Fibroblast of mammary gland (primary cell): Measurements from ENCODE around the gene THBS2.
"Not testable (repeated sequence)": the region's sequence is repeated elsewhere in the genome, so short reads cannot be mapped to it uniquely, and the experiment has no call there.

ENCODE experiments used
- DNase-seq: peaks from one replicate; pipeline ENCODE4 v3.0.0-alpha.2; 2010; ENCODE audit warnings: low read depth
- H3K4me3 ChIP-seq: 2 replicates; pipeline ENCODE4 v1.5.1; 2011; ENCODE audit warnings: low read depth, mild to moderate bottlenecking, low read length, moderate library complexity; ENCODE audit not compliant: control insufficient read depth
- TF ChIP-seq, protein P1 (sequence below): conservative IDR thresholded peaks from 2 replicates; pipeline ENCODE4 v1.5.1; 2011; ENCODE audit warnings: low read depth, low read length, inconsistent platforms; ENCODE audit not compliant: control insufficient read depth, insufficient read depth

THBS2 gene

DNA sequence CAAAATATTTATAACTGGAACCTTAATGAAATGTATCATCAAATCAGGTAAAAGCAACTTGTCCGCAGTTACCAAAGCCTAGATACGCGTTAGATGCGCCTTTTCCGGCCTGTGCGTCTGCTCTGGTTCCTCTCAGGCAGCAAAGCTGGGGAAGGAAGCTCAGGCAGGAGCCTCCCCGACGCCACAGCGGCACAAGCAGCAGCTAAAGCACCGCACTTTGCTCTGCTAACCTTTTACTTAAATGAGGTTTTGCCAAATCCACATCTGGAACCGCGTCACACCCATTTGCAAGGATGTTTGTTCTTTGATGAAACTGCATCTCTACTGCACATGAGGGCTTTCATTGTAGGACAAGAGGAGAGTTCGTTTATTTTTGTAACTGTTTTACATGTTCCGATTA is 36.8 kb downstream of the THBS2 start:
- H3K4me3 ChIP-seq, result no peak overlapping the region
- TF ChIP-seq, protein P1, sequence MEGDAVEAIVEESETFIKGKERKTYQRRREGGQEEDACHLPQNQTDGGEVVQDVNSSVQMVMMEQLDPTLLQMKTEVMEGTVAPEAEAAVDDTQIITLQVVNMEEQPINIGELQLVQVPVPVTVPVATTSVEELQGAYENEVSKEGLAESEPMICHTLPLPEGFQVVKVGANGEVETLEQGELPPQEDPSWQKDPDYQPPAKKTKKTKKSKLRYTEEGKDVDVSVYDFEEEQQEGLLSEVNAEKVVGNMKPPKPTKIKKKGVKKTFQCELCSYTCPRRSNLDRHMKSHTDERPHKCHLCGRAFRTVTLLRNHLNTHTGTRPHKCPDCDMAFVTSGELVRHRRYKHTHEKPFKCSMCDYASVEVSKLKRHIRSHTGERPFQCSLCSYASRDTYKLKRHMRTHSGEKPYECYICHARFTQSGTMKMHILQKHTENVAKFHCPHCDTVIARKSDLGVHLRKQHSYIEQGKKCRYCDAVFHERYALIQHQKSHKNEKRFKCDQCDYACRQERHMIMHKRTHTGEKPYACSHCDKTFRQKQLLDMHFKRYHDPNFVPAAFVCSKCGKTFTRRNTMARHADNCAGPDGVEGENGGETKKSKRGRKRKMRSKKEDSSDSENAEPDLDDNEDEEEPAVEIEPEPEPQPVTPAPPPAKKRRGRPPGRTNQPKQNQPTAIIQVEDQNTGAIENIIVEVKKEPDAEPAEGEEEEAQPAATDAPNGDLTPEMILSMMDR, result no peak
- DNase-seq, result peak; percentile 89

DNA sequence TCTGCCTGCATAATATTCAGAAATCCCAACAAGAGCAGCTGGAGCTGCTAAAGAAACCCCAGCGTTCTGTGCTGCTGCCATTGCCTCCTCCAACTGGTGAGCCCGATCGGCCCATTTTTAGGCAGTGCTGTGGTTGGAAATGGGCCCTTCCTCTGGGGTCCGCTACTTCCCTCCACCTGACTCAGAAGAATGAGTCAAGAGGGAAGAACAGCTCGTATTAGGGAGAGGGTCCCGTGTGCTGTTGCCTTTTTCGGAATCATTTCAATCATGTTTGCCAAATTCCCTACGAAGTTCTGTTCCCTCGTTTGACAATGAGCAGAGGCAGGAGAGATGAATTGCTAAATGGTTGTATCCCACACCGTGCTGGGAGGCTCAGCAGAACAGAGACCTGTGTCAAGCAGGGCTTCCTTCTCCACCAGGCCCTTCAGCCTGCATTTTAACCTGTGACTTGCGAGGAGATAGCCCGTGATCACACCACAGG is 38.4 kb downstream of the THBS2 start:
- TF ChIP-seq, protein P1, result no peak
- H3K4me3 ChIP-seq, result no peak overlapping the region
- peak; percentile 66 for DNase-seq

DNA sequence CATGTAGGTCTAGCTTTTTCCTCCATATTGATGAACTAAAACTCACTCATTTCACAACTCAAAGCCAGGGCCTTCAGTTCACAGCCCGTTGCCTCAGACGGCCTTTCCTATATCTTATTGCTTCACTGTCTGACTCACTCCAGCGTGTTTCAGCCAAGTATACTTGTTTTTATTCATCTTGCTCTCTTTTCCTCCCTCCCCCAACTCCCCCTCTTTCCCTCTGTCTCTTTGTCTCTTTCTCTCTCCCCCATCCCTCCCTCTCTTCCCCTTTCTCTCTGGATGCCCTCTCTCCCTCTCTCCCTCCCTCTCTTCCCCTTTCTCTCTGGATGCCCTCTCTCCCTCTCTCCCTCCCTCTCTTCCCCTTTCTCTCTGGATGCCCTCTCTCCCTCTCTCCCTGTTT is 38.9 kb downstream of the THBS2 start:
- peak; percentile 98 for DNase-seq
- H3K4me3 ChIP-seq, result not testable (repeated sequence)

DNA sequence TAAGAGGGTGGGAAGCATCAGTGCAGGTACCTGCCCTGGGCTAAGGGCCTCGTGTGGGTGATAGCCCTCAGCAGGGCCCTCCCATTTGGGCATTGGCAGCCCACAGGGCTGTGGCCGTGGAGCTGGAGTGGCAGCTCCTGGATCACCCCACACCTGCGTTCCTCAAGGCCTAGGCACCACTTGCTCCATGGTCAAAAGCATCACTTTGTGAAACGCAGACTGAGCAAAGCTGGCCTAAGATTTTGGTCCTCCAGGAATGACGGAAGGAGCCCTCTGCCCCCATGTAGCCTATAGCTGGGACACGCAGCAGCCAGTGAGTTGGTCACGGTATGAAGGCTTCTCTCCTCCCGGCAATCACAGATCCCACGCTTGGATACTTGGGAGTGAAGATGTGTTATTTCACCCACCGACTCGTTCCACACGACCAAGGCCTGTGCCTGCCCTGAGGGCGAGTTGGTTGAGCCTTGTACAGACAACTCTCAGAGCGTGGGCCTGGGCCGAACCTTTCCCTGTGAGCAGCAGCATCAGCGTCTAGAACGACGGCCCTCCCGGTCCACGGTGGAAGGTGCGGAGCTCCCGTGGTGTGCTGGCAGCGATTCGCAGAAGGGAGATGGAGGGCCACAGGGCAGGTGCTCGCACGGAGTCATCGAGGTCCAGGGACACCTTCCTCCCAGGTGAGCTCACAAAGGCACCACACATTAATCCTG is 39.7 kb downstream of the THBS2 start:
- H3K4me3 ChIP-seq, result no peak overlapping the region
- TF ChIP-seq, protein P1, result no peak
- no peak for DNase-seq

DNA sequence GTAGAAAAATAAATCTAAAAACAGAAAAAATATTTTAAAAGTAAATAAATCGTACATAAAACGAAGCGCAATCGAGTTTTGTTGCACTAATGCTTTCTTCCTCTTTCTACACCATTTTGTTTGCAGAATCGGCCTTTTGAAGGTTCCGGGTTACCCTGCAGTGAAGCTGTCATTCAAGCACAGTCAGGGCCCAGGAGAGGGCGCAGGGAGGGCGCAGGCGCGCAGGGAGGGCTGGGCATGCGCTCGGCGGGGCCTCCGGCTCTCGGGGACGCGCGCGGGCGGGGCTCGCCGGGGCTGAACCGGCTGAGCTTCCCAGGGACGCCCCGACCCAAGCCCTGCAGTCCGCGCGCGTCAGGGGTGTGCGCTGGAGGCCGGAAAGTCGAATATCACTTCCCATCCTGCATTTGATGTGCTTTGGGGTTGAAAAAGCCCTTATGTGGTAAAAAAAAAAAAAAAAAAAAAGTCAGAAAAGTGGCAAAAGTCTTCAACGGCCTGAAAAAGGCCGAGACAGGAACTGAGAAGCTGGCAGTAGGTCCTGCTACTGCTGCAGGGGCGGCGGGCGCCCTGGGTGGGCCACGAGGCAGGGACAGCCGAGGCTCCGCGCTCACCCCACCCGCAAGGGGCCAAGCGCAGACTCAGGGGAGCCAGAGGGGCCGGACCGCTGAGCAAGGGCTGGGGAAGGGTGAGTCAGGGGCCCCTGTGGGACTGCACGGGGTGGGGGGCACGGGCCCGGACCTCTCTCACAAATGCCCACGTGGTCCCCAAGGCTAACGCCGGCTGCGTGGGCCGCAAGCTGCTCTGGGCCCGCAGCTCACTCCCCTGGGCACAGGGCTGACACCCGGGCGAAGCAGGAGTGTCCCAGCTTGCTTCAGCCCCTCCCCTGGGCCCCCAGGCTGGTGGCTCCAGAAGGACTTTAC is 40.5 kb downstream of the THBS2 start:
- TF ChIP-seq, protein P1, result peak; percentile 30
- no peak overlapping the region for H3K4me3 ChIP-seq
- peak; percentile 81 for DNase-seq

DNA sequence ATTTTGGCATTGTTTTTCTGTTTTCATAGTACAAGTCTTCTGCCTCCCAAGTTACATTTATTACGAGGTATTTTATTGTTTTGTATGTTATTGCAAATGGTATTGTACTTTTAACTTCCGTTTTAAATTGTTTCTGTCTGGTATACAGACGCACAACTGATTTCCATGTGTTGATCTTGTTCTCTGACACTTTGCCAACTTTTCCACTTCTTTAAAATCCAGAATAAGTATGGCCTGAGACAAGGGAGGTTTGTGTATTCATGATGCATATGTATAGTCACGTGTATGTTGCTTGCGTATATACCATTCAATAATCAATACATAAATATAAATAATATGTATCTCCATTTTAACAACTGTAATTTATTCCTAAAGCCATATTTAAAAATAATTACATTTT is 41.2 kb downstream of the THBS2 start:
- no peak for DNase-seq
- TF ChIP-seq, protein P1, result no peak
- H3K4me3 ChIP-seq, result no peak overlapping the region

DNA sequence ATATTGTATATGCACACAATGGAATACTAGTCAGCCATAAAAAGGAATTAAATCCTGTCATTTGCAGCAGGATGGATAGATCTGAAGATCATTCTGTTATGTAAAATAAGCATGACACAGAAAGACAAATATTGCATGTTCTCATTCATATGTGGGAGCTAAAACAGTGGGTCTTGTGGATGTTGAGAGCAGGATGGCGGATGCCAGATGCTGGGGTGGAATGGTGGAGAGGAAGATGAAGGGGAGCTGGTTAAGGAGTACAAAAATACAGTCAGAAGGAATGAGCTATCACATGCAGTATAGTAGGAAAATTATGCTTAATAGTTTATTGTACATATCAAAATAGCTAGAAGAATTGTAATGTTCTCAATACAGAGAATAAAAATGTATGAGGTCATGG is 41.8 kb downstream of the THBS2 start:
- TF ChIP-seq, protein P1, result no peak
- no peak for DNase-seq
- no peak overlapping the region for H3K4me3 ChIP-seq
